ENCODE measurements around the gene HDGF.

DNA sequence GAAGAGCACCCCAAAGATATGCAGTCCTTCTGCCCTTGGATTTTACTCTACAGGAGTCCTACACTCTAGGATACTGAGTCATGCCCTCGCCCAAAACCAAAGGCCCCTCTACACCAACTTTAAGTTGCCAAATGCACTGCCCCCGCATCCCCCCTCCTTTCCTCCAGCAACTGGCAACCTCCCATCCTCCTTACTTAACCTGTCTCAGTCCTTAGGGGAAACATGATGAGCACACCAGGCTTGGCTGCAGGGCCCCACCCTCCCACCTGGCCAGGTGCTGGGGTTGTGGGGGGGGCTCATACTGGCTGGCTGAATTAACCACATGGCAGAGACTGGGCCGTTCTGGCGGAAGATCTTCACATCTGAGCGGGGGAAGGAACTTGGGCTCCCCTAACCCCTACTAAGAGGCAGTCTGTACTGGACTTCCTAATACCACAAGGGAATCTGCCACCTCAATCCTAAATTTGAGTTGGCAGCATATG is 1.2 kb downstream of the HDGF start:
- TF ChIP-seq CTCF (IDR thresholded peaks at IDR 0.05; ENCODE audit: low read depth, low read length, missing input control): no peak
- TF ChIP-seq, protein P1, sequence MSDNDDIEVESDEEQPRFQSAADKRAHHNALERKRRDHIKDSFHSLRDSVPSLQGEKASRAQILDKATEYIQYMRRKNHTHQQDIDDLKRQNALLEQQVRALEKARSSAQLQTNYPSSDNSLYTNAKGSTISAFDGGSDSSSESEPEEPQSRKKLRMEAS (IDR thresholded peaks at IDR 0.05): no peak
